ENCODE measurements around the gene SYT9. TPM values are rescaled to one million over a fixed set of nuclear protein-coding genes. Genes with fewer than 3 reads are reported as not detected.

Gene SYT9
- total and polyA plus RNA-seq, 10 of the 15 experiments (the other 5 are each of a cell fraction or from before 2014, with no cell fraction given) = 0.03 TPM; not detected in 9

- TF ChIP-seq HSF1 (IDR thresholded peaks at IDR 0.05; ENCODE audit: low read depth, low read length) (no peak), BACH1 (IDR thresholded peaks at IDR 0.05; ENCODE audit: borderline replicate concordance) (peak; percentile 54; the same call in 1 of the 2 replicates), EP300 (IDR thresholded peaks at IDR 0.05; ENCODE audit: borderline replicate concordance in 1 of 2, control insufficient read depth in 1 of 2, low read depth in 2 of 2, low read length in 2 of 2) (peak; percentile 86 to 95; a peak in 3 of 4 replicates), ZNF622 (IDR thresholded peaks at IDR 0.05) (no peak), TAF1 (IDR thresholded peaks at IDR 0.05; ENCODE audit: borderline replicate concordance, low read depth, low read length) (peak; percentile 49; the same call in 1 of the 2 replicates), CREM (IDR thresholded peaks at IDR 0.05; ENCODE audit: low read depth) (peak; percentile 81), RB1 (IDR thresholded peaks at IDR 0.05; ENCODE audit: borderline replicate concordance) (no peak), RELA (IDR thresholded peaks at IDR 0.05; ENCODE audit: borderline replicate concordance, partially characterized antibody) (no peak), FOS (IDR thresholded peaks at IDR 0.05; ENCODE audit: borderline replicate concordance, extremely low read depth, insufficient read length) (no peak), ZNF217 (IDR thresholded peaks at IDR 0.05) (no peak)
Measured at GRCh38 chr11:7512525-7513233, 261.0 kb downstream of the SYT9 start (continued).

Data from GM12878 (cell line).